Cortex of kidney (tissue), 1 donor: ENCODE data around the gene ZSCAN31.
"Not testable (repeated sequence)": the region's sequence is repeated elsewhere in the genome, so short reads cannot be mapped to it uniquely, and the experiment has no call there.

Experiments used
- DNase-seq: peaks from one replicate; lab custom pipeline; 2025; lab: John Stamatoyannopoulos, UW

ZSCAN31 gene

DNA sequence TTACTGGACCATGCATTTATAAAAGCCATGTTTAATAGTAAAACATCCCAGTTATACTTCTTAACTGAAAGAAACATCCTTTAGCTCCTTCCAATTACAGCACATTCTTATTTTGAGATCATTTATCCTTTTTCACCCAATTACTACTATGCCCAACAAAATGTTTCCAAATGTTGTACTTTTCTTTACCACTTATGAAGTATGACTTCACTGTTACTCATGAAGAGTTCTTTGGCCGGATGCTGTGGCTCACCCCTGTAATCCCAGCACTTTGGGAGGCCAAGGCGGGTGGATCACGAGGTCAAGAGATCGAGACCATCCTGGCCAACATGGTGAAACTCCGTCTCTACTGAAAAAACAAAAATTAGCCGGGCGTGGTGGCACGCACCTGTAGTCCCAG is 18.1 kb downstream of the ZSCAN31 start:
- DNase-seq = not testable (repeated sequence)

DNA sequence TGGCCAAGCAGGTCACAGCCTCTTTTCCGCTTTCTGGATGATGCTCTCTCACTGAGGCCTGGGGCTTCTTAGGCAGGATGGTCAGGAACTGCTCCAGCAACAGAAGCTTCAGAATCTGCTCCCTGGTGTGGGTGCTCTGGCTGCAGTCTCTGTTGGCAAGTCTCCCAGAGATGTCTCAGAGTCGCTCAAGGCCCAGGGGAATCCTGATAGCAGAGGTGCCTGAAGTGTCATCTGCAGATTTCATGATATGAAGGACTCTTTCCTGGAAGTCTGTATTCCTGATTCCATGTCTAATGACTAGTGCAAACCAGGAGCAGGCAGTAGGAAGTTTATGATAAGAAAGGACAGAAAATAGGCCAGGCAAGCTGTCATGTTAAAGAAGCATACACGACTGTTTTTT is 20.3 kb downstream of the ZSCAN31 start:
- DNase-seq = no peak

DNA sequence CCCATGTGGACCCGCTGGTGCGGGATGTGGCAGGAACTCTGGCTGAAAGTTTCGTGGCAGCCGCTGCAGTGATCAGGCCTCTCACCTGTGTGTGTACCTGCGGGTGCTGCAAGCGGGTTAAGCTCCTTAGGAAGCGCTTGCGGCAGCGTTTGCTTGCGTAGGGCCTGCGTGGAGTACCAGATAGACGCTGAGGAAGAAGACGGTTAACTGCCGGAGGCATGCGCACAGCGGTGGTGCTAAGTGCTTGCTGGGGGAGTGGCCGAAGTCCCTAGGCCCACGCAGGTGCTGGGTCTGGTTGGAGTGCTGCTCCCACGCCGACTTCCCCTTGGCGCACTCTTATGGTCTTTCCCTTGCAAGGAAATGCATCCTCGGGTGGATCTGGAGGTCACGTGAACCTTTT is 23.0 kb downstream of the ZSCAN31 start:
- DNase-seq = no peak

GRCh38 chr6:28311139-28311823 is 24.7 kb downstream of the ZSCAN31 start:
- no peak for DNase-seq

- DNase-seq = not testable (repeated sequence)
Measured at GRCh38 chr6:28306363-28306762, 29.6 kb downstream of the ZSCAN31 start.

DNA sequence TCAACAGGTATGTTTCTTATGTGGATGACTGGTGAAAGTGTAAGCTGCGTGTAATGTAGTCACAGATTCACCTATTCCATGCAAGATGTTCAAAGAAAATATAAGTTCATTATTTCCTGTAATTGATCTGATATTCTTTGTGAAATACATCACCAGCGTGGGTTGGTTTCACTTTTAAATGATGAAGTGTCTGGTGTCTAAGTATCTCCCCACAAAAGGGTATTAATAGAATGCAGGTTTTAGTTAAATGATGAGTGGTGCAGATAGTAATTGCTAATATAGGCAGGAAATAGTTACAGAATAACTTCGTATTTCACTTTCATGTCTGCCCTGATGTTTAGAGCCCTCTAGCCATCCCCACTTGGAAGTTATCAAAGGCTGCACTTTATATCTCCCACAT is 32.4 kb downstream of the ZSCAN31 start:
- no peak for DNase-seq

GRCh38 chr6:28296520-28297060 is 39.4 kb downstream of the ZSCAN31 start:
- DNase-seq = no peak

DNA sequence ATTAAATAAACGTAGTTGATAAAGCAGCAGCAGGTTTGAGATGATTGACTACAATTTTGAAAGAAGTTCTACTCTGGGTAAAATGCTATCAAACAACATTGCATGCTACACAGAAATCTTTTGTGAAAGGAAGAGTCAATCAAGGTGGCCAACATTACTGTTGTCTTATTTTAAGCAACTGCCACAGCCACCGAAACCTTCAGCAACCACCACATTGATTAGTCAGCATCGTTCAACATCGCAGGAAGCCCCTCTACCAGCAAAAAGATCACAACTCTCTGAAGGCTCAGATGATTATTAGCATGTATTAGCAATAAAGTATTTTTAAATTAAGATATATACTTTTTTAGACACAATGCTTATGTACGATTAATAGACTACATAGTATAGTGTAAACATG is 40.6 kb downstream of the ZSCAN31 start:
- DNase-seq = no peak

DNA sequence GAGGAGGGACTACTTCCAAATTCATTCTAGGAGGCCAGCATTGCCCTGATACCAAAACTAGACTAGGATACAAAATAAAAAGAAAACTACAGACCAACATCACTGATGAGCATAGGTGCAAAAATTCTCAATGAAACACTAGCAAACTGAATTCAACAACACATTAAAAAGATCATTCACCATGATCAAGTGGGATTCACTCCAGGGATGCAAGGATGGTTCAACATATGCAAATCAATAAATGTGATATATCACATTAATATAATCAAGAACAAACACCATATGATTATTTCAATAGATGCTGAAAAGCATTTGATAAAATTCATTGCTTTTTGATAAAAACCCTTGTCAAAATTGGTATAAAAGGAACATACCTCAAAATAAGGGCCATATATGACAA is 44.4 kb downstream of the ZSCAN31 start:
- no peak for DNase-seq

DNA sequence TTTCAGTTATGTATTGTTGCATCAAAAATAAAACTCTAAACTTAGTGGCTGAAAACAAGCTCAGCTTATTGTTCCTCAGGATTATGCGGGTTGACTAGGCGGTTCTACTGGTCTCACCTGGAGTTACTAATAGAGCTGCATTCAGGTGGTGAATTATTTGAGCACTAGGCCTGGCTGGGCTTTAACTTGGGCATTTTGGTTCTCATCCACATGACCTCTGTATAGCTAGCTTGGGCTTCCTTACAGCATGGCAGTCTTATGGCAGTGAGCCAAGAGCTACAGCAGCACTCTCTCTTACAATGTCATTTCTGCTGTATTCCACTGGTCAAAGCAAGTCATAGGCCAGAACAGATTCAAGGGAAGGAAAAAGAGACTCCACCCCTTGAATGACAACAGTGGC is 53.0 kb downstream of the ZSCAN31 start:
- DNase-seq = no peak

GRCh38 chr6:28281288-28282064 is 54.5 kb downstream of the ZSCAN31 start, which contains the start of gene PGBD1:
Gene PGBD1 (plus strand): TSS chr6:28281572. CDS start chr6:28283814, 2,242 bp downstream.
- DNase-seq = no peak

GRCh38 chr6:28280595-28281287 is 55.2 kb downstream of the ZSCAN31 start:
- no peak for DNase-seq

DNA sequence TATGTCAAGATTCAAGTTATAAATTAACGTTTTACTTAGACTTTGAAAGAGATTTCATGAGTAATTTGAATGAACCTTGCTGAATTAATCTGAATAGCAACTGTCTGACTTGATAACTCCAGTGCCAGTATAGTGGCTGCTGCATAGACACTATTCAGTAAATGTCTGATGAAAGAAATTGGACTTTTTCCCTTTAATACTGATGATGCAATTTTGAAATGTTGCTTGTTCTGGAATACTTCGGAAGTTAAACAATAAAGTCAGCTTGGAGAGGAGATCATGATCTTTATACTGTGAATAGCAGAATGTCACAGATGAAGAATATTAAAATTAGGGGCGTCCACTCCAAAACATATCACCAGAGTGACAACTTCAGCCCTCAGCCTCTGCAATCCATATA is 58.2 kb downstream of the ZSCAN31 start:
- DNase-seq = no peak

DNA sequence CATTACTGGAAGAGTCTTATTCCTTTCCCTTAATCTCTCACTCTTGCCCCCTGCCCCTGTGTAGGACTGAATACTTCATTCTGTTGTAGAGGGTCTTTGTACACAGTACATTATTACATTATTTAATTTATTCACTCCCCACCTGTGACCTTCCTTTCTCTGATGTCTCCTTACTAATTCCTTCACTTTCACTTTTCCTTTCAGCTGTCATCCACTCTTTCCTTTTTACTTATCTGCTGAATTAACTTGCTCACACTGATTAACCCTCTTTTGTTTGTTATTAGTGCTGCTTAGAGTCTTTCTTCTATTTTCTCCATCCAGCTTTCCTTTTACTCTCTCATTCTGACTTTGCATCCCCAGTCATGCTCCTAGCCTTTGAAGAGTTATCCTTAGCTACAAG is 61.1 kb downstream of the ZSCAN31 start:
- DNase-seq = no peak
